HG02884 (cell line): ENCODE results near the gene FCRL1.

Source experiments
- ATAC-seq: cut with Tn5 transposase; IDR thresholded peaks from one replicate; pipeline ENCODE4 v1.9.1; 2021; ENCODE audit warnings: mild to moderate bottlenecking, moderate library complexity; ENCODE audit not compliant: unreplicated experiment

FCRL1 gene

GRCh38 chr1:157803851-157804250 is 16.1 kb downstream of the FCRL1 start:
- no peak for ATAC-seq

GRCh38 chr1:157799996-157800395 is 19.9 kb downstream of the FCRL1 start:
- no peak for ATAC-seq

GRCh38 chr1:157798211-157798610 is 21.7 kb downstream of the FCRL1 start:
- no peak for ATAC-seq

- no peak for ATAC-seq
Measured at GRCh38 chr1:157785248-157785647, 34.7 kb downstream of the FCRL1 start.

GRCh38 chr1:157784801-157785200 is 35.1 kb downstream of the FCRL1 start:
- ATAC-seq, result no peak

- no peak for ATAC-seq
Measured at GRCh38 chr1:157782931-157783330, 37.0 kb downstream of the FCRL1 start.

- ATAC-seq, result peak; percentile 61
Measured at GRCh38 chr1:157781048-157781447, 38.9 kb downstream of the FCRL1 start.

- ATAC-seq, result peak; percentile 40
Measured at GRCh38 chr1:157776971-157777391, 42.9 kb downstream of the FCRL1 start, which contains the start of gene FCRL2. Gene FCRL2, minus strand, starts transcription at chr1:157777132. Its CDS starts 59 bp downstream, at chr1:157777073.

GRCh38 chr1:157775101-157775870 is 44.6 kb downstream of the FCRL1 start:
- ATAC-seq, result no peak

GRCh38 chr1:157774412-157774811 is 45.5 kb downstream of the FCRL1 start:
- no peak for ATAC-seq

- ATAC-seq, result peak; percentile 57
Measured at GRCh38 chr1:157773493-157774350, 46.2 kb downstream of the FCRL1 start.

GRCh38 chr1:157771661-157772425 is 48.1 kb downstream of the FCRL1 start:
- no peak for ATAC-seq

- no peak for ATAC-seq
Measured at GRCh38 chr1:157770442-157771043, 49.4 kb downstream of the FCRL1 start.

- no peak for ATAC-seq
Measured at GRCh38 chr1:157766792-157767191, 53.1 kb downstream of the FCRL1 start.

- ATAC-seq, result no peak
Measured at GRCh38 chr1:157758018-157758417, 61.9 kb downstream of the FCRL1 start.

GRCh38 chr1:157753611-157754010 is 66.3 kb downstream of the FCRL1 start:
- ATAC-seq, result no peak

GRCh38 chr1:157751283-157751682 is 68.6 kb downstream of the FCRL1 start:
- no peak for ATAC-seq

GRCh38 chr1:157748262-157748817 is 71.6 kb downstream of the FCRL1 start:
- ATAC-seq, result no peak
